HepG2 (cell line): ENCODE measurements around the gene JAGN1. TPM values are rescaled to one million over a fixed set of nuclear protein-coding genes. Genes with fewer than 3 reads are reported as not detected.

Experiments
- ARHGAP35 ChIP-seq: sonication (generic); formaldehyde crosslinking; IDR thresholded peaks from 2 replicates; pipeline ENCODE4 v1.9.0; 2022; ENCODE audit warnings: mild to moderate bottlenecking, inconsistent platforms, moderate library complexity, missing genetic modification reagents, borderline replicate concordance
- BCL6 ChIP-seq: IDR thresholded peaks from 2 replicates; pipeline ENCODE4 v1.6.1; 2016; ENCODE audit warnings: missing genetic modification reagents, missing compliant biosample characterization
- CBFB ChIP-seq: sonication (generic); formaldehyde crosslinking; IDR thresholded peaks from 2 replicates; pipeline ENCODE4 v1.4.0; 2020; ENCODE audit warnings: missing genetic modification reagents
- HNRNPK ChIP-seq: fragments of 200-400 bp; formaldehyde crosslinking; IDR thresholded peaks from 2 replicates; pipeline ENCODE4 v1.6.1; 2018; ENCODE audit warnings: low read length, low read depth, moderate library complexity, mild to moderate bottlenecking; ENCODE audit not compliant: poor library complexity, severe bottlenecking
- IRF9 ChIP-seq: sonication (generic); formaldehyde crosslinking; IDR thresholded peaks from 2 replicates; pipeline ENCODE4 v1.8.0; 2022; ENCODE audit warnings: missing genetic modification reagents, mild to moderate bottlenecking, borderline replicate concordance
- LCORL ChIP-seq, 2 experiments: fragments of 450-650 bp in 1 of 2; sonication (generic) in 1 of 2; formaldehyde crosslinking in 1 of 2; IDR thresholded peaks; 2 replicates each; pipeline versions ENCODE4 v1.5.0 to v1.6.1; 2017 to 2020; ENCODE audit warnings: antibody characterized with exemption in 1 of 2, missing genetic modification reagents in 1 of 2
- MYC ChIP-seq: sonication (generic); formaldehyde crosslinking; IDR thresholded peaks from 2 replicates; pipeline ENCODE4 v1.9.0; 2021; ENCODE audit warnings: missing genetic modification reagents, borderline replicate concordance
- POLR2A ChIP-seq, 2 experiments: IDR thresholded peaks; 2 replicates each; pipeline ENCODE4 v1.6.1; 2011; ENCODE audit warnings: low read depth in 2 of 2, low read length in 2 of 2, mild to moderate bottlenecking in 1 of 2, moderate library complexity in 1 of 2; ENCODE audit not compliant: insufficient read depth in 1 of 2
- RXRA ChIP-seq: sonication (generic); formaldehyde crosslinking; IDR thresholded peaks from 2 replicates; pipeline ENCODE4 v1.5.1; 2020; ENCODE audit warnings: missing genetic modification reagents
- SAFB2 ChIP-seq: sonication (generic); formaldehyde crosslinking; IDR thresholded peaks from 2 replicates; pipeline ENCODE4 v1.5.1; 2020; ENCODE audit warnings: missing genetic modification reagents, low read depth, mild to moderate bottlenecking, borderline replicate concordance
- YY1 ChIP-seq: IDR thresholded peaks from 2 replicates; pipeline ENCODE4 v1.6.1; 2011; ENCODE audit warnings: low read length, low read depth, moderate library complexity, mild to moderate bottlenecking; ENCODE audit not compliant: insufficient read depth, insufficient replicate concordance
- ZGPAT ChIP-seq: IDR thresholded peaks from 2 replicates; pipeline ENCODE4 v1.6.1; 2016; ENCODE audit warnings: mild to moderate bottlenecking
- ZIK1 ChIP-seq: sonication (generic); formaldehyde crosslinking; IDR thresholded peaks from 2 replicates; pipeline ENCODE4 v1.5.0; 2020; ENCODE audit warnings: mild to moderate bottlenecking, low read depth, missing genetic modification reagents, borderline replicate concordance
- ZNF563 ChIP-seq: sonication (generic); formaldehyde crosslinking; IDR thresholded peaks from 2 replicates; pipeline ENCODE4 v1.8.0; 2022; ENCODE audit warnings: mild to moderate bottlenecking, moderate library complexity, missing genetic modification reagents
- ZNF619 ChIP-seq: sonication (generic); formaldehyde crosslinking; IDR thresholded peaks from 2 replicates; pipeline ENCODE4 v1.4.0; 2020; ENCODE audit warnings: mild to moderate bottlenecking, missing genetic modification reagents
- ZNF652 ChIP-seq: IDR thresholded peaks from 2 replicates; pipeline ENCODE4 v1.6.1; 2016; ENCODE audit warnings: low read depth, borderline replicate concordance
- ZNF772 ChIP-seq: sonication (generic); formaldehyde crosslinking; IDR thresholded peaks from 2 replicates; pipeline ENCODE4 v1.5.0; 2020; ENCODE audit warnings: mild to moderate bottlenecking, missing genetic modification reagents
- ZNF788 ChIP-seq: sonication (generic); formaldehyde crosslinking; IDR thresholded peaks from 2 replicates; pipeline ENCODE4 v1.5.0; 2020; ENCODE audit warnings: mild to moderate bottlenecking, missing genetic modification reagents, borderline replicate concordance
- ZNF800 ChIP-seq: sonication (generic); formaldehyde crosslinking; IDR thresholded peaks from 2 replicates; pipeline ENCODE4 v1.4.0; 2020; ENCODE audit warnings: missing genetic modification reagents
- ZUFSP ChIP-seq: sonication (generic); formaldehyde crosslinking; IDR thresholded peaks from 2 replicates; pipeline ENCODE4 v1.9.0; 2021; ENCODE audit warnings: missing genetic modification reagents, mild to moderate bottlenecking, borderline replicate concordance
- polyA plus RNA-seq, 8 experiments: library from polyadenylated mRNA; depleted of rRNA in 3 of 8; stranded (reverse) in 7 of 8; unstranded in 1 of 8; fragments of >200 nt; fragmentation: Illumina TruSeq in 4 of 8; extraction: Trizol in 4 of 8; gene quantifications; 2 replicates each; pipeline versions ENCODE4 v1.2.1 to v1.2.3, GENCODE V29; 2011 to 2016; ENCODE audit warnings: low read depth in 4 of 8, missing spikeins in 1 of 8, mixed read lengths in 1 of 8; ENCODE audit not compliant: insufficient read depth in 1 of 8
- total RNA-seq, 5 experiments: library from RNA; depleted of rRNA; stranded (reverse); fragments of >200 nt; fragmentation: Illumina TruSeq; extraction: Trizol; gene quantifications; 2 replicates each; pipeline ENCODE4 v1.2.3, GENCODE V29; 2016; ENCODE audit warnings: low read depth in 1 of 5

The JAGN1 gene
- total and polyA plus RNA-seq, 2 of the 13 experiments (the other 11 are each of a cell fraction or from before 2014, with no cell fraction given): 49.9 to 50.9 TPM

GRCh38 chr3:9862391-9863057 lies 27.9 kb upstream of the JAGN1 start (continued):
- TF ChIP-seq IRF9 (CRISPR knock-in tag): peak; percentile 58; the same call in 1 of the 2 replicates
- peak; percentile 35; the same call in 1 of the 2 replicates for TF ChIP-seq ZNF788 (CRISPR knock-in tag)
- TF ChIP-seq ARHGAP35 (CRISPR knock-in tag): no peak
- TF ChIP-seq LCORL (IDR thresholded peaks at IDR 0.05): no peak
- peak; percentile 88 for TF ChIP-seq LCORL (CRISPR knock-in tag; IDR thresholded peaks at IDR 0.05)
- TF ChIP-seq POLR2A (IDR thresholded peaks at IDR 0.05; ENCODE audit: insufficient read depth in 1 of 2, low read depth in 2 of 2, low read length in 2 of 2): peak in 1 of 2 experiments; percentile 80; a peak in 3 of 4 replicates
- peak; percentile 56; the same call in 1 of the 2 replicates for TF ChIP-seq MYC
- TF ChIP-seq ZIK1 (CRISPR knock-in tag): 0 out of 2 replicates have a peak, but pooled peaks have one; percentile 36
- peak; percentile 70 for TF ChIP-seq HNRNPK
- TF ChIP-seq ZNF772 (CRISPR knock-in tag): peak; percentile 34; the same call in 1 of the 2 replicates
- peak; percentile 80 for TF ChIP-seq YY1
- peak; percentile 55; the same call in 1 of the 2 replicates for TF ChIP-seq SAFB2 (CRISPR knock-in tag)
- peak; percentile 59; the same call in 1 of the 2 replicates for TF ChIP-seq RXRA (CRISPR knock-in tag)
- peak; percentile 89 for TF ChIP-seq ZGPAT (CRISPR knock-in tag)
- no peak for TF ChIP-seq ZUFSP (CRISPR knock-in tag)
- TF ChIP-seq CBFB (CRISPR knock-in tag): 0 out of 2 replicates have a peak, but pooled peaks have one; percentile 43
- TF ChIP-seq ZNF800 (CRISPR knock-in tag): peak; percentile 73; the same call in 1 of the 2 replicates
- TF ChIP-seq ZNF619: 0 out of 2 replicates have a peak, but pooled peaks have one; percentile 31
- TF ChIP-seq BCL6 (CRISPR knock-in tag): 0 out of 2 replicates have a peak, but pooled peaks have one; percentile 31
- peak; percentile 52; the same call in 1 of the 2 replicates for TF ChIP-seq ZNF563 (CRISPR knock-in tag)
- TF ChIP-seq ZNF652 (CRISPR knock-in tag): peak; percentile 33; the same call in 1 of the 2 replicates
